ENCODE measurements around the gene MICALL1.

DNA sequence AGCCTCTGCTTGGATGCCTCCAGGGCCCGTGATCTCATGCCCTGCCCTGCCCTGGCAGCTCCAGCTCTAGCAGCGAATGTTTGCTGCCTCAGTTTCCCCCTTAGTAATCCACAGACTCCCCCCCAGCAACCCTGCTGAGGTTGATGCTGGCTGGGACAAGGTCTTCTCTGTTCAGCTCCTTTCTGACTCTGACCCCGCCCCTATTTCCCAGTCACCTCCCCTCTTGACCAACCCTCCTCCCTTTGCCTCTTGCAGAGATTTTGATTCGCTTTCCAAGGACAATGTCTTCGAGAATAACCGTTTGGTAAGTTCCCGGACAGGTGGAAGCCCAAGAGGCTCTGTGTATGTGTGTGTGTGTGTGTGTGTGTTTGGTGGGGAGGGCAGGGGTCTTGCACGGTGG, 5.6 kb downstream of the MICALL1 start:
- TF ChIP-seq, protein P1, sequence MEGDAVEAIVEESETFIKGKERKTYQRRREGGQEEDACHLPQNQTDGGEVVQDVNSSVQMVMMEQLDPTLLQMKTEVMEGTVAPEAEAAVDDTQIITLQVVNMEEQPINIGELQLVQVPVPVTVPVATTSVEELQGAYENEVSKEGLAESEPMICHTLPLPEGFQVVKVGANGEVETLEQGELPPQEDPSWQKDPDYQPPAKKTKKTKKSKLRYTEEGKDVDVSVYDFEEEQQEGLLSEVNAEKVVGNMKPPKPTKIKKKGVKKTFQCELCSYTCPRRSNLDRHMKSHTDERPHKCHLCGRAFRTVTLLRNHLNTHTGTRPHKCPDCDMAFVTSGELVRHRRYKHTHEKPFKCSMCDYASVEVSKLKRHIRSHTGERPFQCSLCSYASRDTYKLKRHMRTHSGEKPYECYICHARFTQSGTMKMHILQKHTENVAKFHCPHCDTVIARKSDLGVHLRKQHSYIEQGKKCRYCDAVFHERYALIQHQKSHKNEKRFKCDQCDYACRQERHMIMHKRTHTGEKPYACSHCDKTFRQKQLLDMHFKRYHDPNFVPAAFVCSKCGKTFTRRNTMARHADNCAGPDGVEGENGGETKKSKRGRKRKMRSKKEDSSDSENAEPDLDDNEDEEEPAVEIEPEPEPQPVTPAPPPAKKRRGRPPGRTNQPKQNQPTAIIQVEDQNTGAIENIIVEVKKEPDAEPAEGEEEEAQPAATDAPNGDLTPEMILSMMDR (IDR thresholded peaks at IDR 0.05), result no peak
- no peak for TF ChIP-seq POLR2A (IDR thresholded peaks at IDR 0.05)

Data from esophagus squamous epithelium (tissue), 4 donors.